DND-41 (cell line): ENCODE measurements around the gene MED29.

Experiments used
- ATAC-seq: fragments of 200-7000 bp; cut with Tn5 transposase; 3 replicates; pipeline ENCODE4 v1.9.1; 2021; ENCODE audit warnings: low read depth; ENCODE audit not compliant: insufficient read depth
- DNase-seq: peaks from one replicate; pipeline ENCODE4 v3.0.0-alpha.2; 2020
- H2AFZ ChIP-seq: 2 replicates; pipeline ENCODE4 v1.6.0; 2012; ENCODE audit warnings: low read depth, low read length
- H3K27ac ChIP-seq: 2 replicates; pipeline ENCODE4 v1.5.1; 2012; ENCODE audit warnings: low read length, inconsistent platforms
- H3K27me3 ChIP-seq: fragments of 200-600 bp; sonication (generic); 2 replicates; pipeline ENCODE4 v1.6.0; 2012; ENCODE audit warnings: low read length, mild to moderate bottlenecking, inconsistent platforms; ENCODE audit not compliant: insufficient read depth, poor library complexity
- H3K36me3 ChIP-seq: 2 replicates; pipeline ENCODE4 v1.5.1; 2012; ENCODE audit warnings: low read length, inconsistent platforms; ENCODE audit not compliant: insufficient read depth
- H3K4me1 ChIP-seq: 2 replicates; pipeline ENCODE4 v1.5.1; 2012; ENCODE audit warnings: mild to moderate bottlenecking, low read length; ENCODE audit not compliant: insufficient read depth
- H3K4me2 ChIP-seq: 2 replicates; pipeline ENCODE4 v1.6.0; 2012; ENCODE audit warnings: mild to moderate bottlenecking, moderate library complexity, low read length, inconsistent platforms; ENCODE audit not compliant: insufficient read depth
- H3K4me3 ChIP-seq, 2 experiments: fragments of 200-600 bp in 1 of 2; shearing (Covaris generic) in 1 of 2; 2 replicates each; pipeline ENCODE4 v1.5.1; 2012 to 2016; ENCODE audit warnings: inconsistent platforms in 2 of 2, low read length in 2 of 2, mild to moderate bottlenecking in 2 of 2, low read depth in 1 of 2, moderate library complexity in 1 of 2
- H3K79me2 ChIP-seq: 2 replicates; pipeline ENCODE4 v1.6.0; 2012; ENCODE audit warnings: low read length, inconsistent platforms; ENCODE audit not compliant: insufficient read depth
- H3K9ac ChIP-seq: 2 replicates; pipeline ENCODE4 v1.6.0; 2012; ENCODE audit warnings: low read depth, mild to moderate bottlenecking, inconsistent platforms, low read length, moderate library complexity
- H3K9me3 ChIP-seq: 2 replicates; pipeline ENCODE4 v1.5.1; 2012; ENCODE audit warnings: low read length, moderate library complexity, mild to moderate bottlenecking, inconsistent platforms; ENCODE audit not compliant: insufficient read depth, severe bottlenecking
- H4K20me1 ChIP-seq: 2 replicates; pipeline ENCODE4 v1.6.0; 2012; ENCODE audit warnings: low read length; ENCODE audit not compliant: insufficient read depth
- CTCF ChIP-seq: IDR thresholded peaks from 2 replicates; pipeline ENCODE4 v1.5.1; 2012; ENCODE audit warnings: borderline replicate concordance, low read length, moderate library complexity, mild to moderate bottlenecking; ENCODE audit not compliant: poor library complexity, severe bottlenecking; ENCODE audit errors: extremely low read depth
- EZH2 ChIP-seq: IDR thresholded peaks from 3 replicates; pipeline ENCODE4 v1.6.1; 2012; ENCODE audit warnings: borderline replicate concordance, low read depth, mild to moderate bottlenecking, moderate library complexity, low read length, inconsistent platforms; ENCODE audit not compliant: severe bottlenecking

Gene MED29

GRCh38 chr19:39350156-39350555 is 41.0 kb upstream of the MED29 start:
- Histone ChIP-seq H3K4me1 (peaks cover 15% of the 10 kb centered on the region), H3K79me2 (peaks cover 72% of the 10 kb centered on the region), H3K27me3 (no peaks in the 10 kb centered on the region), H4K20me1 (peaks cover 48% of the 10 kb centered on the region), H3K27ac (no peak overlapping the region), H3K4me3 (no peak overlapping the region), H3K4me2 (no peak overlapping the region), H3K9me3 (no peaks in the 10 kb centered on the region), H3K9ac (no peak overlapping the region), H2AFZ (no peak overlapping the region), H3K36me3 (peaks cover 72% of the 10 kb centered on the region)
- DNase-seq = no peak
- no peak for ATAC-seq
- TF ChIP-seq CTCF = no peak
- TF ChIP-seq EZH2 = no peak

GRCh38 chr19:39351537-39352064 is 39.6 kb upstream of the MED29 start:
- no peak overlapping the region for H3K4me2 ChIP-seq
- H3K4me3 ChIP-seq = no peak overlapping the region
- DNase-seq (no peak), ATAC-seq (no peak)
- H3K27me3 ChIP-seq = no peaks in the 10 kb centered on the region
- peaks cover under 1% of the 10 kb centered on the region for H3K4me1 ChIP-seq
- no peak overlapping the region for H2AFZ ChIP-seq
- peaks cover 58% of the 10 kb centered on the region for H3K79me2 ChIP-seq
- peaks cover 38% of the 10 kb centered on the region for H4K20me1 ChIP-seq
- no peak overlapping the region for H3K27ac ChIP-seq
- no peak overlapping the region for H3K9ac ChIP-seq
- H3K9me3 ChIP-seq = no peaks in the 10 kb centered on the region
- H3K36me3 ChIP-seq = peaks cover 76% of the 10 kb centered on the region
- TF ChIP-seq CTCF = no peak
- TF ChIP-seq EZH2 = no peak

GRCh38 chr19:39352381-39353255 is 38.6 kb upstream of the MED29 start:
- Histone ChIP-seq H3K9ac (no peak overlapping the region), H3K4me3 (no peak overlapping the region), H4K20me1 (peaks cover 35% of the 10 kb centered on the region), H3K9me3 (no peaks in the 10 kb centered on the region), H2AFZ (no peak overlapping the region), H3K4me2 (no peak overlapping the region), H3K27me3 (no peaks in the 10 kb centered on the region), H3K27ac (no peak overlapping the region), H3K36me3 (peaks cover 77% of the 10 kb centered on the region), H3K4me1 (no peaks in the 10 kb centered on the region), H3K79me2 (peaks cover 48% of the 10 kb centered on the region)
- ATAC-seq = no peak
- no peak for DNase-seq
- TF ChIP-seq EZH2 (no peak), CTCF (no peak)
